ENCODE measurements around the gene PABPN1. TPM values are rescaled to one million over a fixed set of nuclear protein-coding genes. Genes with fewer than 3 reads are reported as not detected.
A peak's percentile ranks its signal among the peaks of the same experiment; 100 is the strongest.

Gene PABPN1
- polyA plus RNA-seq, 10 donors, result 88.9 to 153 (median 105) TPM

- no peak for DNase-seq
Observed at GRCh38 chr14:23355871-23356435, 34.7 kb downstream of the PABPN1 start.

- no peak for DNase-seq
Observed at GRCh38 chr14:23356662-23357061, 35.4 kb downstream of the PABPN1 start.

GRCh38 chr14:23357261-23357660 lies 36.0 kb downstream of the PABPN1 start:
- no peak for DNase-seq

- DNase-seq, result no peak
Observed at GRCh38 chr14:23358042-23358441, 36.8 kb downstream of the PABPN1 start.

GRCh38 chr14:23358553-23359166 lies 37.4 kb downstream of the PABPN1 start:
- no peak for DNase-seq

- no peak for DNase-seq
Observed at GRCh38 chr14:23359167-23359626, 37.9 kb downstream of the PABPN1 start.

GRCh38 chr14:23359722-23360447 lies 38.6 kb downstream of the PABPN1 start:
- DNase-seq, result no peak

GRCh38 chr14:23360496-23360895 lies 39.2 kb downstream of the PABPN1 start:
- DNase-seq, result no peak

- no peak for DNase-seq
Observed at GRCh38 chr14:23361320-23361719, 40.1 kb downstream of the PABPN1 start.

GRCh38 chr14:23361763-23362162 lies 40.5 kb downstream of the PABPN1 start:
- DNase-seq, result no peak

GRCh38 chr14:23362200-23362599 lies 40.9 kb downstream of the PABPN1 start:
- DNase-seq, result no peak

GRCh38 chr14:23364164-23365035 lies 43.1 kb downstream of the PABPN1 start:
- DNase-seq, result peak; percentile 60 to 85 (median 74)

GRCh38 chr14:23365036-23365731 lies 43.9 kb downstream of the PABPN1 start, which contains the start of gene EFS:
Gene EFS (minus strand): TSS chr14:23365172. CDS start chr14:23365025, 147 bp downstream.
- peak; percentile 58 to 92 (median 81) for DNase-seq

GRCh38 chr14:23365732-23366425 lies 44.6 kb downstream of the PABPN1 start:
- DNase-seq, result peak; percentile 85 to 95 (median 90)

- DNase-seq, result peak; percentile 68 to 91 (median 71)
Observed at GRCh38 chr14:23366426-23366921, 45.2 kb downstream of the PABPN1 start.

- DNase-seq, result no peak
Observed at GRCh38 chr14:23370221-23370620, 49.0 kb downstream of the PABPN1 start.

- DNase-seq, result no peak
Observed at GRCh38 chr14:23371865-23372264, 50.6 kb downstream of the PABPN1 start.

GRCh38 chr14:23372509-23372908 lies 51.3 kb downstream of the PABPN1 start, which contains the start of gene IL25:
Gene IL25 (plus strand): TSS chr14:23372809.
- no peak for DNase-seq

- DNase-seq, result no peak
Observed at GRCh38 chr14:23373041-23373440, 51.8 kb downstream of the PABPN1 start.

Measured in muscle of back (tissue), 11 donors.